CD4-positive, alpha-beta T cell treated with Interleukin-4 for 4 hours (primary cell): Measurements from ENCODE around the gene REL.
A peak's percentile ranks its signal among the peaks of the same experiment; 100 is the strongest.
"Not testable (repeated sequence)": the region's sequence is repeated elsewhere in the genome, so short reads cannot be mapped to it uniquely, and the experiment has no call there.

Experiments
- DNase-seq: peaks from one replicate; pipeline ENCODE4 v3.0.0-alpha.2; 2020

Gene REL

DNA sequence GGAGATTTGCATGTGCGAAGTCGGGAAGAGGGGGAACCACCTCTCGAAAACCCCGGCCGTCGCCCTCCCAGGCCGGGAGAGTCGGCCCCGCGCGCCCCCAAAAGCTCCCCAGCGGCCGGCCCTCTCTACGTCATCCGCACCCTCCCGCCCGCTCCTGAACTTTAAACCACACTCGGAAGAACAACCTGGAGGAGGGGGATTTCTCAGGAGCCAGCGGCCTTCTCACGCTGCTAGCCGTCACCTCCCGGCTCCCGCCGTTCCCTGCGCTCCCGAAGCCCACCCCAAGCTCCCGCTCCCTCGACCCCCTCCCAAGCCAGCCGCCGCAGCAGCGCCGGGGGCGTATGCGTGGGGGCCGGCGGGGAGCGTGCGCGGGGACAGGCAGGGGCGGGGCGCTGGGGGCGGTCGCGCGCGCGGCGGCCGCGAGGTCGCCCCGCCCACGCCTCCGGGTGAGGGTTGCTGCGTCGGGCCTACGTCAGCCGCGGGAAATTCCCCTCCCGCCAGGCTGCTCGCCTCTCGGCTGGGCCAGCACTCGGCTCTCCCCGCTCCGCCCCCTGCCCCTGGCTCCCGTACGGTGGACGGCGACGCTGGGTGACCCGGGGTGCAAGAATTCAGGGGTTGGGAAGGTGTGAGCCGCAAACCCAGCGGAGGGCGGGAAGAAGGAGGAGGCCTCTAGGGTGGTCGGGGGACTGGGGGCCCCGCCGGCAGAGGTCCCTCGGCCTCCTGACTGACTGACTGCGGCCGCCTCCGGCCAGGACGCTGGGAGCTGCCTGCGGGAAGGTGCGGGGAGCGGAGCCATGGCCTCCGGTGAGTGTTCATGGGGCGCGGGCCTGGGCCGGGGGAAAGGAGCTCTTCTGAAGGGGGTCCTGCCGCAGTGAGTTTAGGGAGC lies at the start of gene REL:
REL (plus strand) TSS at position 528 of the 886 bp plus-strand sequence; CDS start at position 795, 267 bp downstream.
- peak; percentile 83 for DNase-seq

DNA sequence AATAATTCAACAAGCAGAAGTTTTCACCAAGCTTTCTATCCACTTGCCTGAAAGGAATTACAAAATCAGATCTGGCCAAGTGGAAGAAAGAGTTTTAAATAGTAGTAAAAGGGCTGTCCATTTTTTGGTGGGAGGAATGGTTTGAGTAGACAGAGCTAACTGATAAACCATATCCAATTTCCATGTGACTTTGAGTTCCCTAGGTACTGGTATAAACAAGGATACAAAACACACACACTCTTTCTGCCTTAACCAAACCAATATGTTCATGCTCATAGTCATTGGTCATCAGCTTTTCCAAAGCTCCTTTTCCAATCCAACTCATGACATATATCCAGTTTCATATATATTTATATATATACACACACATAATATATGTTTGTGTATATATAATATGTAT lies 49.5 kb upstream of the REL start:
- no peak for DNase-seq

DNA sequence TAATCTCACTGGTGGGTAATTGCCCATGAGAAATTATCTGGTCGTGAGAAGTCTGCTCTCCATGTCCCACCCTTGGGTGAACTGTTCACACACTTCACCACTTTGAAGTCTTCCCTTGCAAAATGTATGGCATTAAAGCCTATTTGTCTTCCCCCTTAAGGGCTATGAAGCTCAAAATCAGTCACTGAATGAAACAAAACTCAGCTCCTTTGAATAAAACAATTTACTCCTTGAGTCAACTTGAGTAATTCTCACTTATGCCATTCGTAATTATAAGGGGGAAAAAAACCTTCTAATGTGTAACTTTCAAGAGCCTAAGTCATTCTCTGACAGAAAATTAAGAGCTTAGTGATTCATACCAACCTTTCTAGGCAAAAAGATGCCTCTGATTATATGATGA lies 48.8 kb upstream of the REL start:
- no peak for DNase-seq

DNA sequence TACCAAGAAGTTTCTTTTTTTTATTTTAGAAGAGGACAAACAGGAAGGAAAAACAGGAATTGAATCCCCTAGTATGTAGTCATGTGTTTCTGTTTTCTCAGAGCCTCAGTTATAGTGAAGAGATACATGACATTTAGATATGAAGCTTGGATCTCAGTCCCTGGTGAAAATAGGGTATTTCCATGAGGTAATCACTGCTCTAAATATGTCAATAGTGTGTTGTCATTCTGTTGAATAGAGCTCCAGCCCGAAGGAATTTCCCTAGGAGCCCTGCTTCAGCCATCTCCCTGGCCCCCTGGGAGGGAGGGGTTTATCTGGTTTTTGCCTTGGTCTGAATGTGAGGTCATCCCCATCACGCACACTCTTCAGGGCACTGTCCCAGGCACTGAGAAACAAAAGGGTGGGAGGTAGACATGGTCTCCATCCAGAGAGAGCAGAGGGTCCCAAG lies 47.1 kb upstream of the REL start:
- no peak for DNase-seq

DNA sequence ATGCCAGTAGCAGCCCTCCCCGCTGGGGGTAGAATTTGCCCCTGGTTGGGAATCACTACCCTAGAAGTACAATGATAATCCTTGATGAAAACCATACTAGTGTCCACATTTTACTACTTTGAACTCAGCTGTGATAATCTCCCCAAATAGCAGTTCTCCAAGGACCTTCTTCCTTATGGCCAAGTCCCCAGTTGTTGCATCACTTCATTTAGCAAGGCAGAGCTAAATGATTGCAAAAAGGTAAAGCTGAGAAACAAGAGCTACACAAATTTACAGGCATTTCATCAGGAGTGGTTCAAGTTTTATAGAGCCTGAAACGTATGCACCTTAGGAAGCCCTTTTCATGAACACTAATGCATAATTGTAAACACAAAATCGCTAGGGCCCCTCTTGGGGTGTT lies 44.9 kb upstream of the REL start:
- no peak for DNase-seq

DNA sequence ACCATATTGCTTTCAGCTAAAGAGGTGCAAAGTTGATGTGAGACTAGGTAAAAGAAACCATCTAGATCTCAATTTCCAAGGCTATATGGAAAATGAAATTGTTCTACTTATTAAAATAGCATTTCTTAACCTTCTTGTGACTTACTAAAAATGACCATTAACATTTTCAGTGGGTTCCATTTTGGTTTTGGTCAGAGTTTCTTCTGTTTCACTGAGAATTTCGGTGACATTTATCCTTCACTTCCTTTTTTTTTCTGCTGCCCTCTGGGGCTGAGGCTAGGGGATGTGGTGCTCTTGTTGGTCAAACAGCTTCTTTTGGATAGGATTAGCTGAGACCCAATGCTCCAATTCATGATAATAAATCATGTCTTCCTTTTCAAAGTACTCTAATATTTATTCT lies 44.3 kb upstream of the REL start:
- no peak for DNase-seq

DNA sequence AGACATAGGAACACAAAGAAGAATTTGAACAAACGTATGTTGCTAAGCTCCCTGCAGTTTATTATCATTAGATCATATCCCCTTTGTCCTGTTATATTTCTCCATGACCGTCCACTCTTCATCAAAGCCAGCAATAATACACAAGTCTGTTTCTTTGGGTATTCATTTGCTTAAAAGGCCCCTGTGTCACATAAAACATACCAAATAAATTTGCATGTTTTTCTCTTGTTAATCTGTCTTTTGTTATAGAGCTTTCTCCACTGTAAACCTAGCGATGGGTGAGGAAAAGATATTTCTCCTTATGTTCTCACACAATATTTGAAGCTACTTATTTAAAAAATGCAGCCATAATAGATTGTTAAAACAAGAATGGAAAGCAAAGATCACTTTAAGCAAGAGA lies 42.9 kb upstream of the REL start:
- no peak for DNase-seq

DNA sequence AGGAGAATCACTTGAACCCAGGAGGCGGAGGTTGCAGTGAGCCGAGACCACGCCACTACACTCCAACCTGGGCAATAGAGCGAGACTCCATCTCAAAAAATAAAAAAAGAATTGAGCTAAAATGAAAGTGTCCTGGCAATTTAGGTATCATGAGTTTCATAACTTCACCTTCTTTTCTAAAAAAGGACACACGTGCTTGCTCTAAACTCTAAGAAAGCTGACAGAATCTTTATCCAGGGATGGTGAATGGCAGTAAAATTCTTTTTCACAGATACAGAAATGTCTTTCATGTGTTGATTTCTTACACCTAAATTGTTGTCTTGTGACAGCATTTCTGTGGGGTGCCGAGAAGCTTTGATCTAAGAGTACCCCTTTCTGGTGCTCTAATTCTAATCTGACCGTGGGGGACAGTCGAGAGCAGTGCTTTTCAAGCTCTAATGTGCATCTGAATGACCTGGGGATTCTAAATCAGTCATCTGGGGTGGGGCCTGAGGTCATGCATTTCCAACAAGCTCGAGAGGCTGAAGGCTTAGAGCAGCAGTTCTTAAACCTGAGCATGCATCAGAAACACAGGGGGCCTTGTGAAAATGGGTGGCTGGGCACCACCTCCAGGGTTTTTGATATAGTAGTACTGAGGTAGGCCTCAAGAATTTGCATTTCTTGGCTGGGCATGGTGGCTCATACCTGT lies 42.1 kb upstream of the REL start:
- DNase-seq = no peak

DNA sequence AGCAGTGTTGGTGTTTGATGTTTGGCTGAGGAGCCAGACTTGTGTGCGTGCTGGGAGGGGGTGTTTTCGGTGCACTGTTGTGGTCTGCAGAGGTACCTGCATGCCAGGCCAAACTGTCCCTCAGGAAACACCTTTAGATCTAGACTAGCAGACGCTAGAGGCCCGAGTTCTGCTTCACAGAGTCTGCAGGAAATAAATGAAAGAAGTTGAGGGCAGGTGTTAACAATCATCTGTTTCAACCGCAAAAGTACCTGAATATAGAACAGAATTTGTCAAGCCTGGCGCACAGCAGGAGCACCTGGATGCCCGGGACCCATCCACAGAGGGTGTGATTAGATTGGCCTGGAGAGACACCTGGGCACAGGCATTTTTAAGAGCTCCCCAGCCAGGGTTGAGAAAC lies 40.5 kb upstream of the REL start:
- DNase-seq = peak; percentile 11

DNA sequence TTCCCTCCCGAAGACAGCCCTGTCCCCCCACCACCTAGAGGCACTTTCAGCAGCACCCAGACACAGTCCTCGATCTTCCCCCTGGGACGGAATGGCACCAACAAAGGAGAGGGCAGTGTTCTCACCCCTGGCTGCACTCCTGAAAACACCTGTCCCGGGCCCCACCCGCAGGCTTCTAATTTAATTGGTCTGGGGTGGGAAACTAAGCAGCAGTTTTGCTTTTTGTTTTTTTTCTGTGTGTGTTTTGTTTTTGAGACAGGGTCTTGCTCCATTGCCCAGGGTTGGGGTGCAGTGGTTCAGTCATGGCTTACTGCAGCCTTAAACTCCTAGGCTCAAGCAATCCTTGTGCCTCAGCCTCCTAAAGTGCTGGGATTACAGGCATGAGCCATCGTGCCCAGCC lies 38.4 kb upstream of the REL start:
- no peak for DNase-seq

DNA sequence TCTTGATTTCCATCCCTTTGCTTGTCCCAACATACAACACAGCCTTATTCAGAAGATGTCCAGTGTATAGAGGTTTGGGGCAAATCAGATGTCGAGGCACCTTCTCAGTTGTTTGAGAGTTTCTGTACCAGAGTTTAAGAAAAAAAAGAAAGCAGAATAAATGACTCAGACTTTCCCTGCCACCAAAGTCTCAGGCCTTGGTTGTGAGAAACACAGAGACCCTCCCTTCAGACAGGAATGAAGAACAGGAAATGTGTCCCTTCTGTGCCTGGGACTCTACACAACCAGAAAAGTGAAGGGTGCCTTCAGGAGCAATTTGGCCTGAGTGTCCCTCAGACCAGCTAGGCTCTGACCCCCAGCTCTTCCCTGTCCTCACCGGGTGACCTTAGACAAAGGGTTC lies 37.3 kb upstream of the REL start:
- DNase-seq = no peak

DNA sequence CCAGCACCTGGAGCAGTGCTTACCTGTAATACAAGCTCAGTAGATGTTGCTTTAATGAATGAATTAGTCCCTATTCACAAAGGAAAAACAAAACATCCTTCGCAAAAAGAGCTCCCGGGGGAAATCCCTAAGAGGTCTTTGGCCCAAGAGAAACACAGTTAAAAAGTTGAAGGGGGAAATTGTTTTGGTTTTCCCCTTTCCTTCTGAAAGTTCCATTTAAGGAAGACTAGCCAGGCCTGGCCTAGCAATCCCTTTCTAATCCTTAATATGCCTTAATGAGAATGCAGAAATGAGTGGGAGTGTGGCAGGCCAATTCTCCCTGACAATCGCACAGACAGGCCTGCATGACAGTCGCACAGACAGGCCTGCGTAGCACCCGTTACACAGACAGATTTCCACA lies 33.5 kb upstream of the REL start:
- DNase-seq = no peak

DNA sequence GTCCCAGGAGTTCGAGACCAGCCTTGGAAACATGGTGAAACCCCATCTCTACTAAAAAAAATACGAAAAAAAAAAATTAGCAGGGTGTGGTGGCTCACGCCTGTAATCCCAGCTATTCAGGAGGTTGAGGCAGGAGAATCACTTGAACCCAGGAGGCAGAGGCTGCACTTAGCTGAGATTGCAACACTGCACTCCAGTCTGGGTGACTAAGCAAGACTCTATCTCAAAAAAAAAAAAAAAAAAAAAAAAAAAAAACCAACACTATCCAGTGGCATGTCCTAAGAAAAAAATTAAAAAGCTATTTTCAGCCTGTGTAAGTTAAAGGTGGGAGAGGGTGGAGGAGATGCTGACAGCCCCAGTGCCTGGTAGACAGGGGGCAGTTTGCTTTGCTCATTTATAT lies 32.2 kb upstream of the REL start:
- no peak for DNase-seq

DNA sequence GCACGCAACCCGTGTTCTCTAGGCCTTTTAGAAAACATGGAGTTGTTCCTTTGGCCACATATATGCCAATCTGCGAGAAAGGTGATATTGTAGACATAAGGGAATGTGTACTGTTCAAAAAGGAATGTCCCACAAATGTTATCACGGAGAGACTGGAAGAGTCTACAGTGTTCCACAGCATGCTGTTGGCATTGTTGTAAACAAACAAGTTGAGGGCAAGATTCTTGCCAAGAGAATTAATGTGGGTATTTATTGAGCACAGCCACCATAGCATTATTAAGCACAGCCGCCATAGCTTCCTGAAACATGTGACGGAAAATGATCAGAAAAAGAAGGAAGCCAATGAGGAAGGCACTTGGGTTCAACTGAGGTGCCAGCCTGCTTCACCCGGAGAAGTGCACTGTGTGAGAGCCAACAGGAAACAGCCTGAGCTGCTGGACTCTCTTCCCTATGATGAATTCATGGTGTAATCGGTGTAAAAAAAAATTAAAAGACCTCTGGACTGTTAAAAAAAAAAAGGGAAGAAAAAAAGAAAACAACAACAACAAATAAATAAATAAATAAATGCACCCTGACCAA lies 29.0 kb upstream of the REL start:
- no peak for DNase-seq

DNA sequence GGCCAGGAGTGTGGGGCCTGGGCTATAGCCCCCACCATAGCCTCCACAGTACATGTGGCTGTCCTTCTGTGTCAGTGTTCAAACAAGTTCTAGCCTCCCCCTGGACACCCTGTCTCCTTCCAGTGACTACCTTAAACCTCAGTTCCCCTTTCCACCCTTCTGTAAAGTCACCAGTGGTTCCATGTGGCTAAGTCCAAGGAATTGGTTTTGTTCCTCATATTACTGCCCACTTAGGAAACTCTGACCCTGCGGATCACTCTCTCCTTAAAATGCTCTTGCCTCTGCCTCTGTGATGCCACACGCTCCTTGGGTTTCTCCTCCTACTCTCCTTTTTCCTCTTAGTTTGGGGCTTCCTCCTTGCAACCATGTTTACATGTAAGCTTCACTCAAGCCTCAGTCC lies 27.8 kb upstream of the REL start:
- no peak for DNase-seq

DNA sequence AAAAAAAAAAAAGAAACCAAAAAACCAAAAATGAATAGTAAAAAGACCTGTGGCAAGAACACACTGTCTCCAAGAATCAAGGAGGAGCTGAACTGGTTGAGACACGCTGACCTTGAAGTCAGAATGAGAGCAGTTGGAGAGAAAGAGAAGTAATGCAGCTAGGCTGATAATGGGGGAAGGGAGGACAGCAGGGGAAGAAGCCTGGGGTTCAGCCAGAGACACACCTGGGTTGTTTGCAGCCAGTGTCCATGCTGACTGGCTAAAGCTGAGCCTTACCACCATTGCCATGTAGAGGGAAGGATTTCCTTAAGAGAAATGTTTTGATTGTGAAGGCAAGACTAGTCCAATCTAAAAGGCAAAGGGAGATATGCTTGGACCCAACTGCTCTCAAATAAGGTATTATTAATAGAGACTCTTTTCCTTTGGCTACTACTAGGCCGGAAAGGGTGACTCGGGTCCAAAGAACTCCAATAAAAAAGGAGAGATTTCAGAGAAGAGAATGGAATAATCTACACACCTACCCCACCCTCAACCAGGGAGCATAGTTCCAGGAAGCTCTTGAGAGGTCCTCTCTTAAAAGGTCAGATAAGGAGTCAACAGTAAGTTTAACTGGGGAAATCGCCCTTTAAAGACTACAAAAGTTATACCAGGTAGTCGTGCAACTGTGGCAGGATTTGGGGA lies 25.2 kb upstream of the REL start:
- no peak for DNase-seq

DNA sequence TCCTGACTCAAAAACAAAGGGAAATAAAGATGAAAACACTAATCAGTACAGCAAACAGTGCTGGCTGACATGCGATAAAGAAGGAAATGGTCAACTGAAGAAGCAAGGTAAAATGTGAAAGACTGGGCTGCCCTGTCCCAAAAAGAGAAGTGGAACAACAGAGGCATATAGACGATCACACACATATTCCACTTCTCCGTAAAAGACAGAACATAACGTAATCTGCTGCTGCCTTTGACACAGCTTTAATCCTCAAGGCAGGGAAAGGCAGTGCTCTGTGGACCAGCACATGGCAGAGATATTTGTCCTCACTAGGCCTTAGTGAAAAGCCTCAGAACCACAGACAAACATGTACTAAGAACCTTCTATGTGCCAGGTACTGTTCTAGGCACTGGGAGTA lies 24.3 kb upstream of the REL start:
- no peak for DNase-seq

DNA sequence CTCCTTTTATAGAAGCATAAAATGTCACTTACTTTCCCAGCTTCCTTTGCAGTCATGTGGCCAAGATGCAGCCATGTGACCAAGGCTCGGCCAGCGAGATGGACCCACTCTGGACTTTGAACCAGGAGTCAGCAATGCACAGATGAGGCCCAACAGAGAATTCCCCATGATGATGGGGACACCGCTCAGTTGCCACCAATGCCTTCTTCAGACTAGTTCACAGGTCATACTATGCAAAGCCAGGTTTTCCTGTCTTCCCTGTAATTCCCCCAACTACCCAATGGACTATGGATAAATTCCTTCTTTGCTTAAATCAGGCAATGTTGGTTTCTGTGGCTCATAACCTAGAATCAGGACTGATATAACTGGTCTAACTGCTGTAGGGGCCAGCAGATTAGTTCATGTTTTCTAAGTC lies 22.5 kb upstream of the REL start:
- DNase-seq = no peak

DNA sequence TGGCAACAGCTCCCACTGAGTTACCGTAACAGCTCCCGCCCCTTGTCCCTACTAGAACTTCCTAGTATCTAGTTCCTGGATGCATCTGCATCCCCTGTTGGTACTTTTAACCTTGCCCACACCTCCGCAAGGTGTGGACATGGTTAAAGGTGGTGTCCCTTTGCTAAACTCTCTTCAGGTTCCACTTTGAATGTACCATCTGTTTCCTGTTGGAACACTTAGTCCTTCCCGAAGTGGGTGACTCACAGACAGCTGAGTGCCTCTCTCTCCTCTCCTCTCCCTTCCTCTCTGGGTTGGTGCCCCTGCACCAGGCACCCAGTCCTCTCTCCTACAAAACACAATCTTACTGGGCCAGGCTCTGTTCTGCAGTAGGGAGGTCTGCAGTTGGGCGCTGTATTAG lies 19.6 kb upstream of the REL start:
- no peak for DNase-seq

DNA sequence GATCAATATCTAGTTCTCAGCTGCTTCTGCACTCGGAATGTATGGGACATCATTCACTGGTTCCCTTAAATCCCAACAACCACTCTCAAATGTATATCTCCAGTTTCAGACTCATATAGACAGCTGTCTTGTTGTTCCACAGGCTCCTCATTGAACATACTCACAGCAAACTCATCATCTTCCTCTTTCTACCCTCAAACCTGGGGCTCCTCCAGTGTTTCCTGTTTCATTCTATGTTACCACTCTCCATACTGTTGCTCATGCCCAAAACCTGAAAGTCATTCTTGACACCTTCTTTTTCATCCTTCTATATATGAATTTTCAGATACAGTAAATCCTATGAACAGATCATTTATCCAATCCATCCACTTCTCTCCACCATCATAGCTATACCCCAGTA lies 18.7 kb upstream of the REL start:
- no peak for DNase-seq

DNA sequence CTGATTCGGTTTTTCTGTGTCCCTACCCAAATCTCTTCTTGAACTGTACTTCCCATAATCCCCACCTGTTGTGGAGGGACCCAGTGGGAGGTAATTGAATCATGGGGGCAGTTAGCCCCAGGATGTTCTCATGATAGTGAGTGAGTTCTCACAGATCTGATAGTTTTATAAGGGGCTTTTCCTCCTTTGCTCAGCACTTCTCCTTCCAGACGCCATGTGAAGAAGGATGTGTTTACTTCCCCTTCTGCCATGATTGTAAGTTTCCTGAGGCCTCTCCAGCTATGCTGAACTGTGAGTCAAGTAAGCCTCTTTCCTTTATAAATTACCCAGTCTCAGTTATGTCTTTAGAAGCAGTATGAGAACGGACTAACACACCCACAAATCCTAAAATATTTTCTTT lies 16.0 kb upstream of the REL start:
- not testable (repeated sequence) for DNase-seq

DNA sequence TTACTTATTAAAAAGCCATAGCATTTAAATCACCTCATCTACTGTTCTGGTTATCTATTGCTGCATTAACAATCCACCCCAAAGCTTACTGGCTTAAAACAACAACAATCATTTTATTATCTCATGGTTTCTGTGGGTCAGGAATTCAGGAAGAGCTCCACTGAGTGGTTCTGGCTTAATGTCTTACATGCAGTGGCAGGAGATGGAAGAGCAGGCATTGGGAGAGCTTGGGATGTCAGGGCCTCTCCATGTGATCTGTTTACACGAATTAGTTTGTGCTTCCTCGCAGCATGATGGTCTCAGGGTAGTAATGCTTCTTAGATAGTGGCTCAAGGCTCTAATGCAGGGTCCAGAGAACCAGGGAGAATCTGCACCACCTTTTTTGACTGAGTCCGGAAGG lies 14.4 kb upstream of the REL start:
- DNase-seq = no peak

DNA sequence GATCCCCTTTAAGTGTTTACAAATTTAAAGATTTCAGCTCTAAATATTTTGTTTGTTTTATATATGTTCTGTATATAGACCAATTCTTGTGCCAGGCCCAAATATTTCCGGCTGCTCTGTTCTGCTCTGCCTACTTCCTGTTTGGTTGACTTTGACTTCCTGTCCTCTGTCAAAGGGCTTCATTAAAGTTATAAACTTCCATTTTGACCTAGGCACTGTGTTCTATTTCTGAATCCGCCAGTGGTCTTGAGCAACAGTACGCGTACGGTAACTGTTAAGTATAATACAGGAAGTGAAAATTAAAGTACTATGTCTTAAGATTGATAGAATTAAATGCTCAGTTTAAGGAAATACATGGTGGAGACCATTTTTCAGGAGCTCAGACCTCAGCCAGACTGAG lies 13.5 kb upstream of the REL start:
- DNase-seq = peak; percentile 62
